Measurements from ENCODE around the gene SLC35F3. TPM values are rescaled to one million over a fixed set of nuclear protein-coding genes. Genes with fewer than 3 reads are reported as not detected.

SLC35F3 gene
- total and polyA plus RNA-seq, 4 donors = 0.01 to 0.37 (median 0.08) TPM; not detected in 1

GRCh38 chr1:234316486-234316885 is 412.0 kb downstream of the SLC35F3 start:
- Histone ChIP-seq H3K36me3 (ENCODE audit: control insufficient read depth in 4 of 4, insufficient read depth in 3 of 4, low read depth in 1 of 4, low read length in 3 of 4) (no peaks in the 10 kb centered on the region), H3K4me1 (ENCODE audit: control insufficient read depth in 4 of 4, insufficient read depth in 4 of 4, low read length in 3 of 4) (peaks cover 2 to 22% (median 17%) of the 10 kb centered on the region in 4 donors), H3K27ac (ENCODE audit: low read depth in 1 of 2, low read length in 2 of 2) (no peak overlapping the region), H3K9ac (ENCODE audit: low read depth in 1 of 2, low read length in 2 of 2) (no peak overlapping the region), H3K27me3 (ENCODE audit: control insufficient read depth in 4 of 4, insufficient read depth in 4 of 4, low read length in 3 of 4) (no peaks in the 10 kb centered on the region), H3K9me3 (ENCODE audit: control insufficient read depth in 4 of 4, low read length in 3 of 4) (no peaks in the 10 kb centered on the region), H3K4me3 (ENCODE audit: low read depth in 1 of 3, low read length in 3 of 3) (no peak overlapping the region)
- no peak for DNase-seq (ENCODE audit: low spot score)
- TF ChIP-seq EGR1 (IDR thresholded peaks at IDR 0.05; ENCODE audit: low read depth in 2 of 2) (no peak), GABPA (IDR thresholded peaks at IDR 0.05 in 1 of 2, conservative IDR thresholded peaks at IDR 0.05 in 1 of 2) (no peak), HNF4G (IDR thresholded peaks at IDR 0.05) (no peak), NR2F2 (IDR thresholded peaks at IDR 0.05) (no peak), SP1 (IDR thresholded peaks at IDR 0.05) (no peak), ATF3 (IDR thresholded peaks at IDR 0.05) (no peak), FOXA1 (IDR thresholded peaks at IDR 0.05) (no peak), TAF1 (conservative IDR thresholded peaks at IDR 0.05) (no peak), ZBTB33 (IDR thresholded peaks at IDR 0.05) (no peak), RXRA (IDR thresholded peaks at IDR 0.05) (no peak), FOXA2 (IDR thresholded peaks at IDR 0.05) (no peak), CTCF (IDR thresholded peaks at IDR 0.05; ENCODE audit: low read depth, low read length, missing input control) (no peak), YY1 (IDR thresholded peaks at IDR 0.05) (no peak), MAX (IDR thresholded peaks at IDR 0.05) (no peak), HNF4A (conservative IDR thresholded peaks at IDR 0.05) (no peak), RAD21 (IDR thresholded peaks at IDR 0.05) (no peak), REST (IDR thresholded peaks at IDR 0.05) (no peak), JUND (IDR thresholded peaks at IDR 0.05) (no peak)
- 95% methylated on average over 18 of the region's 18 CpGs for WGBS
